SK-N-MC (cell line): ENCODE measurements around the gene ITGB3.

Experiments
- DNase-seq: peaks from one replicate; pipeline ENCODE4 v3.0.0-alpha.2; 2011; ENCODE audit warnings: low read depth, low spot score
- H3K27ac ChIP-seq: fragments of 200-600 bp; sonication (generic); 2 replicates; pipeline ENCODE4 v1.5.1; 2016; ENCODE audit warnings: mixed run types
- H3K36me3 ChIP-seq: fragments of 200-600 bp; sonication (generic); 2 replicates; pipeline ENCODE4 v1.6.1; 2017; ENCODE audit warnings: antibody characterized with exemption, low read length, mixed read lengths; ENCODE audit not compliant: insufficient read depth
- H3K4me3 ChIP-seq: fragments of 200-600 bp; sonication (generic); 2 replicates; pipeline ENCODE4 v1.5.1; 2016
- H3K9ac ChIP-seq: fragments of 200-600 bp; sonication (generic); 2 replicates; pipeline ENCODE4 v1.8.0; 2017; ENCODE audit warnings: mixed run types, mixed read lengths; ENCODE audit not compliant: insufficient read length
- H3K9me3 ChIP-seq: fragments of 200-600 bp; sonication (generic); 2 replicates; pipeline ENCODE4 v1.6.1; 2017; ENCODE audit warnings: low read depth, mild to moderate bottlenecking, antibody characterized with exemption, low read length, moderate library complexity, mixed read lengths
- EZH2 ChIP-seq: fragments of 200-600 bp; sonication (generic); IDR thresholded peaks from one replicate; pipeline ENCODE4 v1.6.1; 2017; ENCODE audit warnings: antibody characterized with exemption
- FOXP2 ChIP-seq: optimal IDR thresholded peaks from 2 replicates; pipeline ENCODE3; 2011; ENCODE audit warnings: mild to moderate bottlenecking, moderate library complexity; ENCODE audit not compliant: insufficient read depth; ENCODE audit errors: extremely low read length, control extremely low read depth
- POLR2AphosphoS5 ChIP-seq: IDR thresholded peaks from 2 replicates; pipeline ENCODE4 v1.6.1; 2012; ENCODE audit warnings: mild to moderate bottlenecking, low read depth, low read length, borderline replicate concordance

The ITGB3 gene

DNA sequence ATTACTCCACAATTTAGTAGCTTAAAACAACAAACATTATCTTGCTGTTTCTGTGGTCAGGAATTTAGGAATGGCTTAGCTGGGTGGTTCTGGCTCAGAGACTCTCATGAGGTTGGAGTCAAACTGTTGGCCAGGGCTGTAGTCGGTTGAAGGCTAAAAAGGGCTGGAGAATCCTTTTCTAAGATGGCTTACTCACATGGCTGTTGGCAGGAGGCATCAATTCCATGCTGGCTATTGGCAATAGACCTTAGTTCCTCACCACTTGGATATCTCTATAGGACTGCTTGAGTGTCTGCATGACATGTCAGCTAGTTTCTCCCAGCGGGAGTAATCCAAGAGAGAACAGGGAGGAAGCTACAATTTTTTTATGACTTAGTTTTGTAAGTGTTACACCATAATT lies 63.5 kb downstream of the ITGB3 start:
- no peak for DNase-seq
- Histone ChIP-seq H3K9me3 (peaks cover 7% of the 10 kb centered on the region), H3K9ac (no peak overlapping the region), H3K4me3 (no peak overlapping the region), H3K36me3 (no peaks in the 10 kb centered on the region), H3K27ac (no peak overlapping the region)
- TF ChIP-seq EZH2, result no peak
- no peak for TF ChIP-seq FOXP2
- TF ChIP-seq POLR2AphosphoS5, result no peak

DNA sequence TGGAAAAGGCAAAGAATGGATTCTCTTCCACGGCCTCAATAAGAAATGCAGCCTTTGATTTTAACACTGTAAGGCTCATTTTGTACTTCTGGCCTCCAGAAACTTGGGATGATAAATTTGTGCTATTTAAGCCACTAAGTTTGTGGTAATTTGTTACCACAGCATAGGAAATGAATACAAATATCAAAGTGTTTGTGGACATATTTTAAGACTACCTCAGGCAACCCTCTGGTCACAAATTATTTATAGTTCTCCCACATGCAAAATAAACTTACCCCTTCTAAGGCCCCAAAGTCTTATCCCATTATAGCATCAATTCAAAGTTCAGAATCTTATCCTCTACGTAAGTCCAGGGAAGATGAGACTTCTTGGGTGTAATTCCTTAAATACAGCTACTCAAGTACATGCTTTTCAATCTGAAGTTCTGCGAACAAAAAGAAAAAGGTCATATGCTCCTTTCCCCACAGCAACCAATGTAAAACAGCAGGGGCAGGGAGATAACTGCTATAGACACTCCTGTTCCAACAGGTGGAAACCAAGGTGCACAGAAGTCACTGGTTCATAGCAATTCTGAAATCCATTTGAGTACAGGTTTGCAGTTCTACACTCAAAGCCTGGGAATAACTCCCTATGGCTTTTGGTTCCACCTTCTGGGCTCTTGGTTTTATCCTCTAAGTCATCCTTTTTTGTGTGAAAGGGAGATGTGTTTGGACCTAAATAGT lies 64.7 kb downstream of the ITGB3 start:
- no peaks in the 10 kb centered on the region for H3K36me3 ChIP-seq
- TF ChIP-seq POLR2AphosphoS5, result no peak
- no peak for TF ChIP-seq FOXP2
- no peak for TF ChIP-seq EZH2
- no peak overlapping the region for H3K4me3 ChIP-seq
- DNase-seq, result no peak
- peaks cover 7% of the 10 kb centered on the region for H3K9me3 ChIP-seq
- no peak overlapping the region for H3K9ac ChIP-seq
- no peak overlapping the region for H3K27ac ChIP-seq

DNA sequence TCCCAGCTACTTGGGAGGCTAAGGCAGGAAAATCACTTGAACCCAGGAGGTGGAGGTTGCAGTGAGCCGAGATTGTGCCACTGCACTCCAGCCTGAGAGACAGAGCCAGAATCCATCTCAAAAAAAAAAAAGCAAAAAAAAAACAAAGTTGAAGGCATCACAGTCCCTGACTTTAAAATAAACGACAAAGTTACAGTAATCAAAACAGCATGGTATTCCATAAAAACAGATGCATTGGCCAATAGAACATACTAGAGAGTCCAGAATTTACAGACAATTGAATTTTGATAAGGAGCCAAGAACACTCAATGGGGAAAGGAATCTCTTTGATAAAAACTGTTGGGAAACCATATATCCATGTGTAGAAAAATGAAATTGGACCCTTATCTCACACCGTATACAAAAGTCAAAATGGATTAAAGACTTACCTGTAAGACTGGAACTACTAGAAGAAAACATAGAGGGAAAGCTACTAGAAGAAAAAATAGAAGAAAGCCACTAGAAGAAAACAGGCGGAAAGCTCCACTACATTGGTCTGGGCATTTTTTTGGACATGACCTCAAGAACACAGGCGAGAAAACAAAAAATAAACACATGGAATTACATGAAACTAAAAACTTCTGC lies 67.4 kb downstream of the ITGB3 start:
- H3K36me3 ChIP-seq, result no peaks in the 10 kb centered on the region
- no peak overlapping the region for H3K9ac ChIP-seq
- peaks cover 7% of the 10 kb centered on the region for H3K9me3 ChIP-seq
- no peak overlapping the region for H3K27ac ChIP-seq
- DNase-seq, result no peak
- no peak overlapping the region for H3K4me3 ChIP-seq
- TF ChIP-seq FOXP2 (no peak), EZH2 (no peak), POLR2AphosphoS5 (no peak)

DNA sequence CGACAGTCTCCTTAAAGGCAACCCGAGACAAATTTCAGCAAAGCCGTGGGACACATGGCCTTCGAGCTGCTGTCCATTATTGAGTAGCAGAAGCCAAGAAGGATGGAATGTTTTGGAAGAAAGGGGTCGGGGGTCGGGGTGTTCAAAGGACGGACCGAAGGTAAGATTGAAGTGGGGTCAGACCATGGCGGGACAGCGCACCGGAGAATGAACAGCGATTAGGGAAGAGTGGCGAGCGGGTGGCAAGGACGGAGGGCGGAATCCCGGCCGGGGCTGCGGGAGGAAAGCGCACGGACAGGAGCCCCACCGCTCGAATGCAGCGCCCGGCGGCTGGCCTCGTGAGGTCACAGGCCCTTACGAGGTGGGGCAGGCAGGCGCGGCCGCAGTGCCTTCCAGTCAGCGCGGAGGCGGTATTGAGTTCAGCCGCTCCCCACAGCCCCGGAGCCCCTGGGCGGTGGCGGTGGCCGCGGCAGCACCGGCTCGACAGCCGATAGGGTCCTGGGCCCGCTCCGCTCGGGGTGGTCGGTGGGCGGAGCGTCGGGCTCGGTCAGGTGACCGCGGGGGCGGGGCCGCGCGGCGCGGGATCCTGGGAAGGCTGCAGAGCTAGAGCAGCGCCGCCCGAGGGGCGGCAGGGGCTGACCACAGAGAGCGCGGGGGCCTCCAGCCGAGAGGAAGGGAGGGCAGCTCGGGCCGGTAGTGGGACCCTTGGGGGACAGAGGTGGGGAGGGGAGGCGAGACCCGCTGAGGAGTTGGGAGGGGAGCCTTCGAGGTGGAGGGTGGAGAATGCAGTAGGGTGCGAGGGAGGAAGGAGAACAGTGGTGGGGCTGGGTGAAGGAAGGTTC lies 70.0 kb downstream of the ITGB3 start, which contains the start of gene EFCAB13:
Gene EFCAB13, plus strand, starts transcription at position 574 of the 842 bp plus-strand sequence. CDS start 4,399 bp downstream, outside the sequence.
- Histone ChIP-seq H3K9ac (no peak within 1 kb of the TSS), H3K9me3 (peaks cover 7% of the 10 kb centered on the region), H3K36me3 (no peaks in the 10 kb centered on the region), H3K4me3 (peak within 1 kb of the TSS; percentile 32), H3K27ac (no peak within 1 kb of the TSS)
- DNase-seq, result no peak
- peak; percentile 59; the same call in 1 of the 2 replicates for TF ChIP-seq POLR2AphosphoS5
- no peak for TF ChIP-seq FOXP2
- no peak for TF ChIP-seq EZH2

DNA sequence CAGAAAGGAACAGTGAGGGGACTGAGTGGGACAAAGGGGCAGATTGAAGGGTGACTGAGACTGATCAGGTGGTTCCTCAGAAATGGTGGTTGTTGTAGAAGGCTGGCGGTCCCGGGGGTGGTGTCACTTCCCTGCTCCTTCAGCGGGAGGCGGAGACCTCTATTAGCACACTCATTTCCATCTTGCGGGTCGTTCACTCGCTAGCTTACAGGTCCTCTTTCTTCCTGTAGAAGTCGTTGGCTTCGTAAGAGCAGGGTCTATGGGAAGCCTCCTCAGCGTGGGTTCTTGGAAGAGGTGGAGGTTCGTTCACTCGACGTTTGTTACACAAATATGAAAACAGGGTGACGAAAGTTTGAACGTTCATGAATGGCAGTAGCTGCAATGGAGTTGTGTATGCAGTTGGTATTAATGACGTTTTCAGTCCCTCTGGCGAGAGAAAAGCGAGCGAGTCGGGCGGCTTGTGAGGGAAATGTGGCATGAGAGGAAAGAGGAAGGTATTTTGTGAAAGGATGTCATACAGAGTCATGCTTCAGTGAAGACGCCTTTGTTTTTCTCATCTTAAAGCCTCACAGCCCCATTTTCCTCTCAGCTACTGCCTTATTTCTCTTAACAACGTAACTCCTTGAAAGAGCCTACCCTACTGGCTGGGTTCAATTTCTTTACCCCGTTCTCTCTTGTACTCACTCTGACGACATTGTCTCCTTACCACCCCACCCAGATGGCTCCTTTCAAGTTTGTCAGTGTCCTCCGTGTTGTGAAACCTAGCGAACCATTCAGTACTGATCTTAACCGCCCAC lies 70.8 kb downstream of the ITGB3 start:
- Histone ChIP-seq H3K9ac (no peak overlapping the region), H3K36me3 (no peaks in the 10 kb centered on the region), H3K27ac (no peak overlapping the region), H3K9me3 (peaks cover 7% of the 10 kb centered on the region), H3K4me3 (peak overlapping the region; percentile 32; the same call in 1 of the 2 replicates)
- DNase-seq, result no peak
- no peak for TF ChIP-seq POLR2AphosphoS5
- no peak for TF ChIP-seq FOXP2

DNA sequence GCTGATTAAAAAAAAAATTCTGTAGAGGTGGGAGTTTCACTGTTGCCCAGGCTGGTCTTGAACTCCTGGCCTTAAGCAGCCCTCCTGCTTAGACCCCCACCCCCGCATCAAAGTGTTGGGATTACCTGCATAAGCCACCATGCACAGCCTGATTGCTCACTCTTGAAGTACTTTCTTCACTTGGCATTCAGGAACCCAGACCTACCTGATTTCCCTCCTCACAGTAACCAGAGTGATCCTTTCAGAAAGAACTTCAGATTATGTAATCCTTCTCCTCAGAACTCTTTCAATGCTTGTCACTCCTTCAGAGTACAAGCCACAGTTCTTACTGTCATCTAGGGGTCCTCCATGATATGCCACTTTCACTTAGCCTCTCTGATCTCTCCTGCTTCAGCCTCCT lies 71.5 kb downstream of the ITGB3 start:
- Histone ChIP-seq H3K9me3 (peaks cover 7% of the 10 kb centered on the region), H3K27ac (no peak overlapping the region), H3K36me3 (no peaks in the 10 kb centered on the region), H3K4me3 (no peak overlapping the region), H3K9ac (no peak overlapping the region)
- no peak for DNase-seq
- TF ChIP-seq EZH2 (no peak), FOXP2 (no peak), POLR2AphosphoS5 (no peak)

DNA sequence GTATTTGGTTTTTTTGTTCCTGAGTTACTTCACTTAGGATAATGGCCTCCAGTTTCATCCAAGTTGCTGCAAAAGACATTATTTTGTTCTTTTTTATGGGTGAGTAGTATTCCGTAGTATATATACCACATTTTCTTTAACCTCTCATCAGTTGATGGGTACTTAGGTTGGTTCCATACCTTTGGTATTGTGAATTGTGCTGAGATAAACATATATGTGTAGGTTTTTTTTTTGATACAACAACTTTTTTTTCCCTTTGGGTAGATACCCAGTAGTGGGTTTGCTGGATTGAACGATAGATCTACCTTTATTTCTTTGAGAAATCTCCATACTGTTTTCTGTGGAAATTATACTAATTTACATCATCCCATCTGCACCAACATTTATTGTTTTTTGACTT lies 76.9 kb downstream of the ITGB3 start:
- no peaks in the 10 kb centered on the region for H3K36me3 ChIP-seq
- no peak overlapping the region for H3K9ac ChIP-seq
- TF ChIP-seq FOXP2, result no peak

More for the DNA sequence above, 76.9 kb downstream of the ITGB3 start:
- Histone ChIP-seq H3K27ac (no peak overlapping the region), H3K9me3 (peaks cover 8% of the 10 kb centered on the region; the same call in 1 of the 2 replicates), H3K4me3 (no peak overlapping the region)
- no peak for DNase-seq
